NCI-H748 (cell line): Measurements from ENCODE around the gene STAB2.
A peak's percentile ranks its signal among the peaks of the same experiment; 100 is the strongest.

ENCODE experiments used
- DNase-seq: peaks from one replicate; lab custom pipeline; 2025; ENCODE audit not compliant: unreplicated experiment; lab: John Stamatoyannopoulos, UW

Gene STAB2

DNA sequence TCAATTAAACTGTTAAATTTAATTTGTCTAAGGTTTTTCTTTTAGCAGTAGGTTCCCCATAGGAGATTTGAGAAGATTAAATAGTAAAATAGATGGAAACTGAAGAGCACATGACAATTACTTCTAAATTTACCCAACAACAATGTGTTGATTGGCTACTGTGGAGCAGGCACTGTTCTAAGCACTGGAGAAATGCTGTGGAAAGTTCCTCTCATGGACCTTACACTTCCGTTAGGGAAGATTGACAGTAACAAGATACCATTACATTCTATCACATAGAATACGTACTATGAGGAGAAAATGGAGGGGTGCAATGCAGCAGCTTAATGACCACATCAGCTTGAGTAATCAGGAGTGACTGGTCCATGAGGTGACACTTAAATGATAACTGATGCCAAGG lies 8.1 kb upstream of the STAB2 start:
- no peak for DNase-seq

DNA sequence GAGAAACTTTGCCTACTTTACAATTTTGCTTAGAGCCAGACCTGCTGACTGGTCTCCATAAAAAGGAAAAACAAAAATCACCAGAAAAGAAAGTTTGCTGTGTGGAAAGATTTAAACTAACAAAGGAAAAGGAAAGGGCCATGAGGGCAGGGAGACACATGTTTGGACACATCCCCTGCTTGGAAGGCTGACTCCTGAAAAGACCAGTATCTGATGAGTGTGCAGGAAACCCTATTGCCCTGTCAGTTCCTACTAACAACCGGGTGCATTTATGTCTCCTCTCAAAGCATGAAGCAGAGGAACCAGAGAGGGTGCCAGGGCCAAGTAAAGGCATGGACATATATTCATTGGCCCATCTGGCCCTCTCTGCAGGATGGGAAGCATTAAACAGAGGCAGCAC lies 7.0 kb upstream of the STAB2 start:
- no peak for DNase-seq

DNA sequence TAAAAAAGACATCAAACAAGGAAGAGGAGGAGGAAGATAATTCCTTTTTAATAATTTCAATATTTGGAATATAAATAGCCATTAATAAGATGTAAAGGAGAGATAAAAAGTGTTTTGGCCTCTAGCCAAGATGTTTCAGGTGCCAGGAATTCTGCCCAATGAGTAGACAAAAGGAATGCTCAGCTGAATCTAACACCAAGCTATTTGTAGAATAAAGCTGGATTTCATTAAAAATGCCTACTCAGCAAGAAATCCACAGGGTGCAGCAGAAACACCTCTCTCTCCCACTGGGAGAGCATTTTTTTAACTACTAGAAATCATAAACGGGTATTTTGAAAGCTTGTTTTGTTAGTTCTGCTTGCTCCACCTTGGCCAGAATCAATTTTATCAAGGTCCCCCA lies 4.1 kb upstream of the STAB2 start:
- DNase-seq = no peak

DNA sequence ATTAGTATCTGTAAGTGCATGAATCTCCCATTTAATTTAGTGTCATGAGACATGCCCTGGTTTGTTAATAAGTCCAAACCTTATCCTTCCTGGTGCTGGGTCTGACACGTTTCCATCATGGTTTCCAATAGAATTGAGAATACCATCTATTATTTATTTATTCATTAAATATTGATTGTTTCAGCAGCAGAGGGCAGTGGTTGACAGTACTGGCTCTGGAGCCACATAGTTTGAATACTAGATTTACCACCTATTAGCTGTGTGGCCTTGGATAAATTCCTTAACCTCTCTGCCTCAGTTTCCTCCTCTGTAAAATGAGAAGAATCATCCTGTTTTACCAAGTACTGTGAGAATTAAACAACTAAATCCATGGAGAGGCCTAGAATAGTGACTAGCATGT lies 941 bp upstream of the STAB2 start:
- no peak for DNase-seq

DNA sequence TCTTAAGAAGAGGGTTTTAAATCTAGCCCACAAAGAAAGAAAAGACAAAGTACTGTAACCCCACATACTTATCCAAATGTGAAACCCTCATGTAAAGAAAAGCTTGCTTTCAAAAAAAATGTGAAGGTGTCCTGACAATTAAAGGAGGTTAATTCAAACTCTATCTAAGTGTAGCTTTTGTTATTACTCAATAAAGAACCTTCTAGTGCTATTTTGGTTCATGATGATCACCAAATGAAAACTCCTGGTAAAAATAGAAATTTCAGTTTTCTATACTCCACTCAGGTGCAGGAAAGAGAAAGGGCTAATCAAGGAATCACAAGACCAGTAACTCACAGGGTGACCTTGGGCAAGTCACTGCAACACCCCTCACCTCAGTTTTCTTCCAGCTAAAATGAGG lies 1.6 kb downstream of the STAB2 start:
- DNase-seq = no peak

DNA sequence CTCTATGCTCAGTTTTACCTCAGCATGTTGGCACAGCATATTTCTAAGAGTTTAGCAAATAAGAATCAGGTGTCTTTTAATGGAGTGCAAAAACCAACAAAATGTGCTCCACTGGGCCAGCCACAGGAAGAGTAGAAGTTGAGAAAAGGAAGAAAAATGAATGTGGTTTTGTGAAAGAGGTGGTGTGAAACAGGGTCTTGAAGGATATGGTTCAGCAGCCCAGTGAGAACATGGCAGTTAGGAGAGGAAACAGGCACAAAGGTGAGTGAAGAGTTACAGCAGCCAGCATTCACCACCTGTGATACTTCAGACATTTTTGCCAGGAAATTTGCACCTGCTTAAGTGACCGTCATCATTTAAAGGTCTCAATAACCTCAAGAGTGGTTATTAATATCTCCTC lies 2.4 kb downstream of the STAB2 start:
- DNase-seq = no peak

DNA sequence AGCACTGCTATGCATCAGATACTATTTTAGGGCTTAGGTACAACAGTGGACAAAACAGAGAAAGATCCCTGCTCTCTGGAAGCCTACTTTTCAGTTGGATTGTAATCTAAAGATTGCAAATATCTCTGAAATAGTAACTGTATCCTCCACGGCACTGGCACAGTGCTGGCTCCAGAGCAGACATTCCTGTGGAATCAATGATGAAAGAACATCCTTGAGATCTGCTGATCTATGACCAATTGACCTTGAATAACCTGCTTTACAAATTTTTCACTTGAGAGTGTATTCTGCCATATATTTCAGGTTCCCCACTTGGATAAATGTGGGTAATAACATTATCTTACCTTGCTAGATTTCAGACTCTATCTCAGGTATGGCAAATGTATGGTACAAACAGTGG lies 3.2 kb downstream of the STAB2 start:
- DNase-seq = no peak

DNA sequence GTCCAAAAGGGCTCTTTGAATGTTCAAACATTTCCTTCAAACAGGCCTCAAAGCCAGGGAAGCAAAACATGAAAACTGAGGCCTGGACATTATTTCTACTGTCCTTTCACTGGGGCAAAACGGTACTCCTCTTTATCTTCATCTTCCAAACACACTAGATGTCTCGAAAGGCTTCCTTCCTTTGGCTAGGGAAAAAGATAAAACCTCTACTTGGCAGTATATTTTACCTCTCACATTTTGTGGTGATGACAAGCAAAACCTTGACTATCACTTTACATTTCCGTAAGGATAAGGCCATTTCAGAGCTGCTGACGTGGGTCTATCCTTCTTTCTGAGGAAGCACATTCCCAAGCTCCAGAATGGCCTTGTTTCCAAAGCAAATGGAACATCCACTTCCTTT lies 9.9 kb downstream of the STAB2 start:
- no peak for DNase-seq

DNA sequence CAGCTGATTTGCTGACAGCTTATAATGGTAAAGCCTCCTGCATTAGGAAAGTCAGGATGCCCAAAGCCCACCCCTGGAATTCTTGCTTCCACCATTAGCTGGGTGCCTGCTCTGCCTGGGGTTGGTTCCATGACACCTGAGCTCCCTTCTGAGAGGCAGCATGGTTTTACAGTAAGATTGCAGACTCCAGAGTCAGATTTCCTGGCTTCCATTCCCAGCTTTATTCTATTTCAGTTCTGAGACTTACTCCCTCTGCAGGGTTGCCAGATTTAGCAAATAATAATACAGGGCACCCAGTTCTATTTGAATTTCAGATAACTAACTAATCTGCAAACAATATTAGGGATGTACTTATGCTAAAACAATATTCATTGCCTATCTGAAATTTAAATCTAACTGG lies 12.2 kb downstream of the STAB2 start:
- DNase-seq = no peak

DNA sequence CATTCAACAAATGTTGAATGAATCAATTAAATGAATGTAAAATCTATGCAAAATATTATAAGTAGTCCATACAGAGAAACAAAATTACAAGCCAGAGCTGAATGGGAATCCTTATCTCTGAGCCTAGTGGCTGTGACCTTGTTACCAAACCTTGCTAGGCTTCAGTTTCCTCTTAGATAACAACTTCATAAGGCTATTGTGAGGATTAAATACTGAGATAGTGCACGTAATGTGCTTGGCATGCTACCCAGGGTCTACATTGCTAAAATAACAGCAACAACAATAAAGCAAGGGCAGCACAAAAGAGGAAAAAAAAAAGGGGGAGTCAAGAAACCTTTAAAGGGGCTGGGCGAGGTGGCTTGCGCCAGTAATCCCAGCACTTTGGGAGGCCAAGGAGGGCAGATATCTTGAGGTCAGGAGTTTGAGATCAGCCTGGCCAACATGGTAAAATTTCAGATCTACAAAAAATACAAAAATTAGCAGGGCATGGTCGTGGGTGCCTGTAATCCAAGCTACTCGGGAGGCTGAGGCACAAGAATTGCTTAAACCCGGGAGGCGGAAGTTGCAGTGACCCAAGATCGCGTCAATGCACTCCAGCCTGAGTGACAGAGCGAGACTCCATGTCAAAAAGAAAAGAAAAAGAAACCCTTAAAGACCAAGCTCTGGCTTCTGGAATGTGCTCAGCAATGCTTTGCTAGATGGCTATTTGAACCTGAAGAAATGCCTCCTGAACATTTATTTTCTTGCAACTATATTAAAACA lies 14.1 kb downstream of the STAB2 start:
- no peak for DNase-seq

DNA sequence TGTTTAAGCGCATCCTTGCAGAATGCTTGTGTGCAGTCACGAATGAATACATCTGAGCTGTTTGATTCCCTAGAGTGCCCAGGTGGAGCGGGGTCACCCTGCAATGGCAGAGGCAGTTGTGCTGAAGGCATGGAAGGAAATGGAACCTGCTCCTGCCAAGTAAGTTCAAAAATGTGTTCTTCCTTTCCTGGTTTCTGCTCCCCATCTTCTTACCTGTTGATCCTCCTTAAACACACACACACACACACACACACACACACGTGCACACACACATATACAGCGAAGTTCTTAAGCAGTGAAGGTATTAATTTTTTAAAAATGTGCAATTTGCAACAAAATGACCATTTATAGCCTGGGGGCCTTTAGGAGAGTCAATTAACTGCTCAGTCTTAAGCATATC lies 33.3 kb downstream of the STAB2 start:
- no peak for DNase-seq

DNA sequence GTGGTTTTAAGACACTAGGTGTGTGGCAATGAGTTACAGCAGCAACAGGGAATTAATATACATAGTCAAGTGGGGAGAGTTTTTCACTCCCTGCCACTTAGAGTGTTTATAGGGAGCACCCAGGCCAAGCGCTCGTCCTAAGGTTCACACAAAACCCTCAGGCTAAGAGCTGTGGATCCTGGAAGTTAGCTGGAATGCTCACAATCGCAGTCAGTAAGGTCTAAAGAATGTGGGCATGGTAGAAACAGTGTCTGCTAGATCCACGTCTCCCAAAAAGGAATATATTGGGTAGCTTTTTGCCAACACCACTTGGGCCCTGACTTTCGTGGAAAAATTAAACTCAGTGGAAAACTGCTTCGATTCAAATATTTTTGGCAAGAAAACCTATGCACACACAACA lies 36.6 kb downstream of the STAB2 start:
- DNase-seq = no peak

DNA sequence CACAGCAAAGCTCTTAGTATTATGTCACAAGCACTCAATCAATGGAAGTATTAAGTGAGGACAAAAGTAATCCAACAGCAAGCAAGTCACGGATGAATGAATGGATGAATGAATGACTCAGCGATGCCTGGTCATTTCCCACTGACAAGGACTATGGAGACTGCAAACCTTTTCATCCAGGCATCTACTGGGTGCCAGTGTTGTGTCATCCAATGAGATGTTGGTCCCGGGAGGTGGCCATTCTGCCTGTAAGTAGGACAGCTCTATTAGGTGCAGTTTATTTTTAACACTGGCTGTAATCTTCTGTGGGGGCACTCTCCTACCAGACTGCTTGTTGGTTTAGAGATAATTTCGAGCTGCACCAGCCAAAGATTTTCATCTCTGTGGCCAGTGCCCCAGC lies 39.4 kb downstream of the STAB2 start:
- peak; percentile 76 for DNase-seq

DNA sequence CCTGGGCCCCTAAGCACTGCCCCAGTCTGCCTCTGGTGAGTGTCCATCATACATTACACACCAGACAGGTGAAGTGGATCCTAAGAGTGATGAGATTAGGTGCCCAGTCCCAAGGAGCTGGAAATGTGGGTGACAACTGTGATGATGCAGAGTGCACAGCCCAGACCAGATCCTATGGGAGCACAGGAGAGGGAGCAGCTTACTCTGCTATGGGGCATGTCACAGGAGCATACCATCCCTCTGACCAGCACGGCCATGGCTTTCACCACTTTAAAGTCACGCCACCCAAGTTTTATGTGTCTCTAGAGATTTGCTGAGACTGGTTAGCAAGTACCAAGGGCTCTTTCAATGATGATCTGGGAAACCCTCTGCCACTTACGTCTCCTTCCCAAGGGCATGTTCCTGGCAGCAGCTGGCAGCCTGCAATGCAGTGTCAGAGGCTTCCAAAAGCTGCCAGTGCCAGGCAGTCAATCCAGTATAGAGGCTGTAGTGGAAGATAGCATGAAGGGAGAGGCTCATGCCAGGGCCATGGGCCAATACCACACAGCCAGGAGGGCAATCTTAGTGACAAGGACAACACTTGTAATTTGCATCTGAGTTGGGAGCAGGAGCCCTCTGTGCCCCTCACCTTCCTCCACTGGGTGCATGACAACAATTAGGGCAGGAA lies 40.2 kb downstream of the STAB2 start:
- DNase-seq = no peak

DNA sequence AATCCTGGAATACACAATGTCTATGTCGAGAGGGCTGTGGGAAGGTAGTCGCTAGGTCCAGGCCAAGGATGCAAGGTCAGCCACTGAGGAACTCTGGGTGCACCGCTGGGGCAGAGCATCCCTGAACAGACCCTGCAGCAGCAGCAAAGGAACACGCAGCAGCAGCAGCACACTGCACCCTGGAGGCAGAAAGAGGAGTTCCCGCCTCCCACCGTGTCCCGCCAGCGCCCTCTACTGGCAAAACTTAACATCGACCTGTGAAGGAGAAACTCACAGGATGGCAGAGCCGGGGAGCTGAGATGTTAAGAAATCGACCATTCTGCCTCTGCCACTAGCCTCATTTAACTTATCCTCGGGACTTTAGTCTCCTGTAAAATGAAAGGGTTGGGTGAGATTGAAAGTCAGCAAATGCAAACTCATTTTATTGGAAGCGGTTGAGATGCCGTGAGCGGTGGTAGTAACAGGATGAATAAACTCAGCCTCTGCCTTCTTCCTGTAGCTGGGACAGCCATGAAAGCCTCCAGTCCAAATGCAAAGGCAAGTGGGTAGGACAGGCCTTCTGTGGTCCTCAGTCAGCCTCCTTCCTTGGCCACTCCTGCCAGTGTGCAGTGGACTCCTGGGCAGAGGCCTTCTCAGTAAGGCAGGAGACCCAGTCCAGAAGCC lies 45.6 kb downstream of the STAB2 start:
- peak; percentile 75 for DNase-seq

DNA sequence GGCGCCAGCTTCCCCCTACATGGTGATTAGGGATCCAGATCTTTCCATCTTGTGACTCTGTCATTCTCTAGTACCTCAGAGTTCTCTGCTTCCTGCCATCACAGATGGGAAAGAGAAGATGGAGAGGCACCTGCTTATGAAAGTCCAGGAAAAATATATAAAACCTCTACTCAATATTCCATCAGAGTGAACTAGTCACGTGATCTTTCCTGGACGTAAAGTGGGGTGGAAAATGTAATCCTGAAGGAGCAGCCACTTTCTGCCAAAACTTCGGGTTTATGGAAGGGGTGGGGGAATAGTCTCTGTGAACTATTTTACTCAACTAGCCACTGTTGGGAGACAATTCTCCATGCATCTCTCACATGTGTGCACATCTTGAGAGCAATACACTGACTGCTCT lies 47.7 kb downstream of the STAB2 start:
- DNase-seq = no peak

DNA sequence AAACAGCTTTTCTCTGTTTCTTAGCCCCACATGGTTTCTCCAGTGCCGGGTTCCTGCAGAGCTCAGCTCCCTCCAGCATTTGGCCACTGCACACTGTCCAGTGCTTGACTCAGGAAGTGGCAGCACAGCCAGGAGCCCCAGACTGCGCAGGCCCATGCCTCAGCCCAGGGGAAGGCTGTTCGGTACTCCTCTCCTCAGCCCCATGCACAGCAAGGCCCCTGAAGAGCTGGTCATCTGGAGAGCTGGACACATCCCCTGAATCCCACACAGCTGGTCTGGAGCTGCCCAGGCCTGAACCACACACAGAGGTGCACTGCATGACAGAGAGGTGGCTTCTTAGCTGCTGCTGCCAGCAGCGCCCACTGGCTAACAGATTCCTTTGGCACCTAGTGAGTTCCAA lies 48.3 kb downstream of the STAB2 start:
- no peak for DNase-seq

DNA sequence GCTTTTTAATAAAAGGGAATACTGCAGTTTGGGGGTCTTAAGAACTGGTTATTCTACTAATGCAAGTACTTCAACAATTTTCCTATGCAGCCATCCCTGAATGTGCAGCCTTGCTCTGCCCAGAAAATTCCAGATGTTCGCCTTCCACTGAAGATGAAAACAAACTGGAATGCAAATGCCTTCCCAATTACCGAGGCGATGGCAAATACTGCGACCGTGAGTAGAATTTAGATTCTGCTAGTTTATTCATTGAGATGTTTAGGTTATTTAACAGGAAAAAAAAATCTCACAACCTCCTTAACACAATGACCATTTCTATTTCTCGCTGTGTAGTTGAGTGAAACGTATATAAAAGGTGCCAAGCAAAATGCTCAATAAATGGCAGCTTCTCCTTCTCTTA lies 49.9 kb downstream of the STAB2 start:
- DNase-seq = no peak

DNA sequence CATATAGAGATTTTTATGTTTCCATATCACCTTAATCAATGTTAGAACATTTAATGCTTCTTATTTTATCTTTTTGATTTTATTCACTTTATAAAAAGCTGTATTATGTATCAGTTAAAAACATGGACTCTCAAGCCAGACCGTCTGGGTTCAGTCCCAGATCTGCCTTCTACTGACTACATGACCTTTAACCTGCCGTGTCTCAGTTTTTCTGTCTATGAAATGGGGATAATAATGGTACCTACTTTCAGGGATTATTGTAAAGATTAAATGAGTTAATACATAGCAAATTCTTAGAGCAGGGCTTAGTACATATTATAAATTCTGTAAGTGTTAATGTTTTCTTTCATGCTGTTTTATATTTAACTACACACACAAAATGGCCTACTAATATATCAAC lies 50.4 kb downstream of the STAB2 start:
- DNase-seq = no peak

DNA sequence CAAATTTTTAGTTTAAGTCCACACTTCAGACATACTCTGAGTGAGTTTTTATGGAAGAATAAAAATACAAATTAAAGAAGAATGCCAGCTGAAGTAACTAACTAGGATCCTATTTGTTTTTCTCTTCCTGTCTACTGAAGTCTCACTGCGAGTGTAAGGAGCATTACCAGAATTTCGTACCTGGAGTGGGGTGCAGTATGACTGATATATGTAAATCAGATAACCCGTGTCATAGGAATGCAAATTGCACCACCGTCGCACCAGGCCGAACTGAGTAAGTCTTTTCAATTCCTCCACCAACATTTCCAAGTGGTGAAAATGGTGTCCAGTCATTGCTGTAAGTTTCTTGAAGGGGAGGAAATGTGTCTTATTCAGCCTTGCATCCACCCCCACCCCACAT lies 52.9 kb downstream of the STAB2 start:
- no peak for DNase-seq

DNA sequence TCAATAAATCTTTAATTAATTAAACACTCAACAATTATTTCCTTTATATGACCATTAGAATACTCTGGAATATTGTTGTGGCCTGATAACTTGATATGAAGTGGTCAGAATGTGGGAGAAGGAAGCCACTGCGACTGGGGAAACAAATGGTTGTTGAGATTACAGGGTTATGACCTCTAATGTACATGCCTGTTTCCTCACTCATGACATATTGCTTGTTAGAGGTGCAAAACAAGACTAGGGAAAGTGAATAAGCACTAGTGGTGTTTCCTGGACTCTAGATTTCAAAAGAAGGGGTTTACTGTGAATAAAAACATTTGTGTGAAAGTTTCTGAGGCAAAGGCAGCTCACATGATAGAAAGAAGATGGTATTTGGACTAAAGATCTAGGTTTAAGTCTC lies 53.3 kb downstream of the STAB2 start:
- DNase-seq = no peak

DNA sequence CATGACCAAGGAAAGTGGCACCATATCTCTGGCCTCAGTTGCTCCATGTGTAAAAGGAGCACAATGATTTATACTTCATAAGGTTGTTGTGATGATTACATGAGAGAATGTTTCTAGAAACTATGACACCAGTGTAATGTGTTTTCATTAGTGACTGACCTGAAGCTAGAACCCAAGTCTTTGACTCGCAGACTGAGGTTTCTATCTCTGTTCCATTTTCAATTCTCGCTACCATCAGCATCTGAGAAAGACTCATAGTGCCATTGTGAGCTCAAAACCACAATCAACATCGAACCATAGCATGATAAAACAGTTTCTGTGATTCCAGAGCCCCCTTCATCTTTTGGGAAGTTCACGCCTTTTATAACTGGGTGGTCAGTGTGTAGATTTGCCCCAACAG lies 53.8 kb downstream of the STAB2 start:
- DNase-seq = no peak
